Transverse colon (tissue), 4 donors: ENCODE measurements around the gene CLSTN2. TPM values are rescaled to one million over a fixed set of nuclear protein-coding genes. Genes with fewer than 3 reads are reported as not detected.

Experiments used
- DNase-seq: peaks from one replicate; pipeline ENCODE4 v3.0.0-alpha.2; 2019
- H3K27ac ChIP-seq, 4 donors: fragments of 200-600 bp; sonication (generic); 2 replicates each; pipeline ENCODE4 v1.5.1; 2016 to 2018; ENCODE audit warnings: inconsistent platforms in 4 of 4
- H3K27me3 ChIP-seq: fragments of 200-600 bp; sonication (generic); 2 replicates; pipeline ENCODE4 v1.5.1; 2017; ENCODE audit warnings: inconsistent platforms
- H3K36me3 ChIP-seq, 4 donors: fragments of 200-600 bp; sonication (generic); 2 replicates each; pipeline ENCODE4 v1.5.1; 2017 to 2019; ENCODE audit warnings: inconsistent platforms in 4 of 4
- H3K4me1 ChIP-seq, 4 donors: fragments of 200-600 bp; sonication (generic); 2 replicates each; pipeline ENCODE4 v1.5.1; 2017 to 2020; ENCODE audit warnings: inconsistent platforms in 4 of 4
- H3K4me3 ChIP-seq, 4 donors: fragments of 200-600 bp; sonication (generic); 1 replicate in 1 of 4; 2 replicates in 3 of 4; pipeline versions ENCODE4 v1.5.1 to v1.6.1; 2017 to 2019; ENCODE audit warnings: inconsistent platforms in 4 of 4
- H3K9me3 ChIP-seq, 2 donors: fragments of 200-600 bp; sonication (generic); 2 replicates each; pipeline ENCODE4 v1.5.1; 2017 to 2019; ENCODE audit warnings: inconsistent platforms in 2 of 2
- CTCF ChIP-seq, 5 experiments: fragments of 200-600 bp in 3 of 5; fragments of 450-650 bp in 2 of 5; sonication (generic) in 3 of 5; IDR thresholded peaks; 1 replicate in 2 of 5; 2 replicates in 3 of 5; pipeline ENCODE4 v1.5.1; 2016 to 2017; ENCODE audit warnings: antibody characterized with exemption in 5 of 5, inconsistent platforms in 3 of 5, mild to moderate bottlenecking in 2 of 5, moderate library complexity in 1 of 5
- EP300 ChIP-seq: sonication (generic); formaldehyde crosslinking; IDR thresholded peaks from one replicate; pipeline ENCODE4 v1.6.1; 2017; ENCODE audit warnings: antibody characterized with exemption, low read depth
- POLR2A ChIP-seq: fragments of 450-650 bp; IDR thresholded peaks from one replicate; pipeline ENCODE4 v1.6.1; 2016; ENCODE audit warnings: antibody characterized with exemption, mild to moderate bottlenecking, moderate library complexity
- POLR2AphosphoS5 ChIP-seq, 3 donors: sonication (generic); formaldehyde crosslinking; IDR thresholded peaks; one replicate each; pipeline ENCODE4 v1.6.1; 2016; ENCODE audit warnings: antibody characterized with exemption in 3 of 3
- WGBS, 2 donors: methylation state at CpG; one replicate each; pipeline ENCODE4 v1.1.5; 2018; ENCODE audit warnings: low coverage in 1 of 2; 5-methylcytosine and 5-hydroxymethylcytosine counted together
- in situ Hi-C, 4 donors: fragments of 200-750 bp; cut with MboI; loops; one replicate each; pipeline versions ENCODE4 v1.15.0 to v1.15.1; 2017; ENCODE audit warnings: low sequenced_read_pairs in 3 of 4, low pct_ligation_motif_present in 1 of 4, low pct_unique_long_range_greater_than_20kb in 1 of 4
- intact Hi-C: fragments of 100-400 bp; cut with DNase I; formaldehyde crosslinking; loops from one replicate; pipeline ENCODE4 v1.15.1; 2023; ENCODE audit warnings: low total_unique reads
- total RNA-seq, 4 donors: library from RNA; depleted of rRNA; stranded (reverse); fragments of >200 nt; gene quantifications; one replicate each; pipeline ENCODE4 v1.1.0, GENCODE V29; 2016

Gene CLSTN2
- total RNA-seq, 4 donors from 2014 or later = 0.60 to 9.0 (median 2.2) TPM

GRCh38 chr3:140068494-140069017, 133.6 kb downstream of the CLSTN2 start:
- Histone ChIP-seq H3K27me3 (no peaks in the 10 kb centered on the region), H3K27ac (no peak overlapping the region), H3K4me1 (no peaks in the 10 kb centered on the region), H3K9me3 (no peaks in the 10 kb centered on the region), H3K4me3 (no peak overlapping the region), H3K36me3 (no peaks in the 10 kb centered on the region)
- no peak for DNase-seq
- TF ChIP-seq POLR2A = no peak
- no peak for TF ChIP-seq EP300
- in situ Hi-C loops (no loop called here), intact Hi-C loops (no loop called here)

- Histone ChIP-seq H3K27me3 (no peaks in the 10 kb centered on the region), H3K4me1 (no peaks in the 10 kb centered on the region), H3K27ac (no peak overlapping the region), H3K36me3 (no peaks in the 10 kb centered on the region), H3K4me3 (no peak overlapping the region), H3K9me3 (no peaks in the 10 kb centered on the region)
- in situ Hi-C loops (no loop called here), intact Hi-C loops (no loop called here)
- TF ChIP-seq POLR2A (no peak), POLR2AphosphoS5 (IDR thresholded peaks at IDR 0.05) (no peak), CTCF (IDR thresholded peaks at IDR 0.05) (no peak)
- 81% methylated on average over 3 of the region's 3 CpGs; no CpG with 5 or more reads in 1 of the 2 donors for WGBS, 2 donors
- DNase-seq = no peak
These were observed 138.5 kb downstream of the CLSTN2 start for GRCh38 chr3:140073278-140074045.

GRCh38 chr3:140076552-140076951, 141.6 kb downstream of the CLSTN2 start:
- in situ Hi-C loops = no loop called here

GRCh38 chr3:140077406-140077805, 142.4 kb downstream of the CLSTN2 start:
- in situ Hi-C loops (no loop called here), intact Hi-C loops (no loop called here)
- no peak for TF ChIP-seq CTCF (IDR thresholded peaks at IDR 0.05)
- no peak for TF ChIP-seq POLR2AphosphoS5 (IDR thresholded peaks at IDR 0.05)
- TF ChIP-seq EP300 = no peak
- TF ChIP-seq POLR2A = no peak
- H3K27me3 ChIP-seq = no peaks in the 10 kb centered on the region
- DNase-seq = no peak
- no peak overlapping the region for H3K4me3 ChIP-seq
- WGBS, 2 donors = 93% methylated on average over 3 of the region's 3 CpGs; no CpG with 5 or more reads in 1 of the 2 donors
- no peak overlapping the region for H3K27ac ChIP-seq
- no peaks in the 10 kb centered on the region for H3K36me3 ChIP-seq
- H3K4me1 ChIP-seq = no peaks in the 10 kb centered on the region
- H3K9me3 ChIP-seq = no peaks in the 10 kb centered on the region

More at GRCh38 chr3:140076552-140076951, 141.6 kb downstream of the CLSTN2 start:
- H3K36me3 ChIP-seq = no peaks in the 10 kb centered on the region
- no peaks in the 10 kb centered on the region for H3K9me3 ChIP-seq
- H3K27me3 ChIP-seq = no peaks in the 10 kb centered on the region
- H3K4me1 ChIP-seq = no peaks in the 10 kb centered on the region
- intact Hi-C loops = no loop called here
- no peak overlapping the region for H3K27ac ChIP-seq
- no peak overlapping the region for H3K4me3 ChIP-seq
- DNase-seq = no peak
- 71 to 81% methylated on average over 1 to 3 of the region's 3 CpGs for WGBS, 2 donors
- TF ChIP-seq EP300 (no peak), POLR2AphosphoS5 (IDR thresholded peaks at IDR 0.05) (no peak), POLR2A (no peak), CTCF (IDR thresholded peaks at IDR 0.05) (no peak)

- 79 to 87% methylated on average over 4 of the region's 4 CpGs for WGBS, 2 donors
- no peaks in the 10 kb centered on the region for H3K4me1 ChIP-seq
- TF ChIP-seq POLR2AphosphoS5 (IDR thresholded peaks at IDR 0.05) (no peak), POLR2A (no peak), EP300 (no peak), CTCF (IDR thresholded peaks at IDR 0.05) (no peak)
- in situ Hi-C loops = no loop called here
- H3K36me3 ChIP-seq = no peaks in the 10 kb centered on the region
- no peak overlapping the region for H3K27ac ChIP-seq
- H3K9me3 ChIP-seq = no peaks in the 10 kb centered on the region
- H3K4me3 ChIP-seq = no peak overlapping the region
- intact Hi-C loops = no loop called here
- no peak for DNase-seq
- H3K27me3 ChIP-seq = no peaks in the 10 kb centered on the region
These were observed 143.4 kb downstream of the CLSTN2 start for GRCh38 chr3:140078343-140078742.
